ENCODE data around the gene NME5. TPM values are rescaled to one million over a fixed set of nuclear protein-coding genes. Genes with fewer than 3 reads are reported as not detected.

Gene NME5
- total RNA-seq, 1 experiment from 2014 or later: 3.1 TPM

- TF ChIP-seq REST (IDR thresholded peaks at IDR 0.05; ENCODE audit: low read depth): no peak
- TF ChIP-seq TCF7L2 (IDR thresholded peaks at IDR 0.05; ENCODE audit: borderline replicate concordance, extremely low read depth, insufficient read depth, insufficient read length): no peak
- no peak for TF ChIP-seq ELF1 (IDR thresholded peaks at IDR 0.05; ENCODE audit: borderline replicate concordance, low read depth)
- no peak for TF ChIP-seq POLR2A (IDR thresholded peaks at IDR 0.05; ENCODE audit: borderline replicate concordance, extremely low read depth, insufficient read depth, insufficient read length)
- TF ChIP-seq ZNF274 (IDR thresholded peaks at IDR 0.05; ENCODE audit: low read depth, low read length): no peak
- no peak for TF ChIP-seq SP1 (IDR thresholded peaks at IDR 0.05; ENCODE audit: low read depth)
- TF ChIP-seq ZFX (IDR thresholded peaks at IDR 0.05): no peak
- TF ChIP-seq RAD21 (IDR thresholded peaks at IDR 0.05; ENCODE audit: low read depth): no peak
- TF ChIP-seq CBX3 (IDR thresholded peaks at IDR 0.05; ENCODE audit: low read depth): no peak
These were observed 49.4 kb upstream of the NME5 start (continued) for GRCh38 chr5:138188626-138189025.

- Histone ChIP-seq H3K4me3 (replicated peaks in 1 of 2; ENCODE audit: low read depth in 1 of 2, low read length in 2 of 2) (no peak overlapping the region), H3K4me1 (ENCODE audit: control insufficient read depth in 1 of 2, insufficient read depth in 2 of 2, low read length in 2 of 2) (no peaks in the 10 kb centered on the region), H3K9me2 (ENCODE audit: insufficient read depth) (no peaks in the 10 kb centered on the region), H3K79me2 (ENCODE audit: insufficient read depth, low read length) (peaks cover 7% of the 10 kb centered on the region), H2AFZ (ENCODE audit: low read depth, low read length, poor library complexity, severe bottlenecking) (no peak overlapping the region), H3K4me2 (ENCODE audit: low read length) (no peak overlapping the region), H3K9ac (ENCODE audit: low read length) (no peak overlapping the region), H3K9me3 (ENCODE audit: control insufficient read depth in 1 of 2, insufficient read depth in 1 of 2, low read depth in 1 of 2, low read length in 2 of 2) (no peaks in the 10 kb centered on the region), H3K27me3 (ENCODE audit: insufficient read depth, low read length) (no peaks in the 10 kb centered on the region), H3K36me3 (ENCODE audit: control insufficient read depth in 1 of 2, insufficient read depth in 2 of 2, low read length in 2 of 2) (peaks cover 80 to 85% of the 10 kb centered on the region in 2 experiments), H3K27ac (ENCODE audit: low read depth, low read length) (no peak overlapping the region), H4K20me1 (ENCODE audit: insufficient read depth) (no peaks in the 10 kb centered on the region)
- BruUV-seq (replicated peaks): no TSS peak
- DNase-seq (ENCODE audit: low read depth, low spot score) (no peak), ATAC-seq (no peak)
- ChIA-PET POLR2A (no interaction called here), RAD21 (ENCODE audit: low non-redundant PET in 1 of 2, low total read pairs in 2 of 2, uncharacterized antibody in 2 of 2, unreplicated experiment in 2 of 2) (no interaction called here), CTCF (interaction anchor here (1.4 kb wide), 1 partner anchor 97 kb away, joined by 3 read pairs; no protein-coding TSS in a partner anchor)
- intact Hi-C loops (cut with micrococcal nuclease): loop anchor here (10.0 kb wide), 1 partner anchor 359 kb away; the partner anchor contains the start of gene ETF1
- TF ChIP-seq SP1 (IDR thresholded peaks at IDR 0.05; ENCODE audit: low read depth) (no peak), ZBTB33 (IDR thresholded peaks at IDR 0.05; ENCODE audit: extremely low read depth, insufficient replicate concordance, low read length) (no peak), RAD21 (IDR thresholded peaks at IDR 0.05; ENCODE audit: low read depth) (no peak)
These were observed 46.8 kb upstream of the NME5 start for GRCh38 chr5:138186002-138186447.

Measured in HCT116 (cell line).